Measurements from ENCODE around the gene LRP3.

Gene LRP3

DNA sequence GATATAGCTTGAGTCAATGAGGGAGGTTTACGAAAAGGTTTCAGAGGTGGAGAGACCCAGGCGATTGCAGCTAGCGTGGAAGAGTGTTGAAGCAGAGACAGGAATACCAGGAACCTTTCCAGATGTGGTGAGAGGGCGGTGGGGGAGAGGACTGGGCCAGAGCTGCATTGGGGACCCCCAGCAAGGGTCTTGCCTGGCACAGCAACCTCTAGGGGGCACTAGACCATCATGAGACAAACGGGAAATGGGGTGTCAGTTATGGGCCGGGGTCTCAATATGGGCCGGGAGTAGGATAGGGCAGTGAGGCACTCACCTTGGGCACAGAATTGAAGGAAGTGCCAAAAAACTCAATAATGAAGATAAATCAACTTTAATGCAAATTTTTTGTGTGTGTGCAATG, 2.1 kb upstream of the LRP3 start:
- TF ChIP-seq, protein P1, sequence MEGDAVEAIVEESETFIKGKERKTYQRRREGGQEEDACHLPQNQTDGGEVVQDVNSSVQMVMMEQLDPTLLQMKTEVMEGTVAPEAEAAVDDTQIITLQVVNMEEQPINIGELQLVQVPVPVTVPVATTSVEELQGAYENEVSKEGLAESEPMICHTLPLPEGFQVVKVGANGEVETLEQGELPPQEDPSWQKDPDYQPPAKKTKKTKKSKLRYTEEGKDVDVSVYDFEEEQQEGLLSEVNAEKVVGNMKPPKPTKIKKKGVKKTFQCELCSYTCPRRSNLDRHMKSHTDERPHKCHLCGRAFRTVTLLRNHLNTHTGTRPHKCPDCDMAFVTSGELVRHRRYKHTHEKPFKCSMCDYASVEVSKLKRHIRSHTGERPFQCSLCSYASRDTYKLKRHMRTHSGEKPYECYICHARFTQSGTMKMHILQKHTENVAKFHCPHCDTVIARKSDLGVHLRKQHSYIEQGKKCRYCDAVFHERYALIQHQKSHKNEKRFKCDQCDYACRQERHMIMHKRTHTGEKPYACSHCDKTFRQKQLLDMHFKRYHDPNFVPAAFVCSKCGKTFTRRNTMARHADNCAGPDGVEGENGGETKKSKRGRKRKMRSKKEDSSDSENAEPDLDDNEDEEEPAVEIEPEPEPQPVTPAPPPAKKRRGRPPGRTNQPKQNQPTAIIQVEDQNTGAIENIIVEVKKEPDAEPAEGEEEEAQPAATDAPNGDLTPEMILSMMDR (IDR thresholded peaks at IDR 0.05; ENCODE audit: insufficient read depth, low read depth, low read length, missing control alignments), result no peak
- H3K4me3 ChIP-seq (ENCODE audit: low read length), result no peak overlapping the region
- no peak for DNase-seq (ENCODE audit: low read depth)

DNA sequence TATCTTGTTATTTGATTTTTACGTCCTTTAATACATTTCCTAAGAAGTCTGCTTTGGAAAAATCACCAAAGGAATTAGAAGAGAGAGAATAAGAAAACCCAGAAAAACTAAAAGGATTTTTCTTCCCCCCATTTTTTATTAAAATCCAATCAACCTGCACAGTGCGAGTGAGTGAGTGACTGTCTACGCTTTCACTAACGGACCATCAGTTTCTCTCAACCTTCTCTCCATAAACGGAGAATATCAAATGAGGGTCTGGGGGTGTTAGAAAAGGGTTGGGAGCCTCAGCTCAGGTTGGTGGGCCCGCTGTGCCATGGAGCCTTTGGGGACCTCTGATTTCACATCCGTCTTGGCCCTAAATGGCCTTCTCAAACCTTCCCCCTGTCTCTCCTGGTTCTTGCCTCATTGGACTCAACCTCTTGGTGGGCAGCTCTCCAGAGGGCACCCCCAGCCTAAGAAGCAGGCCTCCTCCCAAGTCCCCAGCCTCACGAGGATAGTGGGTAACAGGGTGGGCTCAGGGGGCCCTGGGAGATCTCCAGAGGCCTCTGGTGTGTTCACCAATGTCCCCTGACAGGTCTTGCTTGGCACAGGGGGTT, 763 bp upstream of the LRP3 start:
- DNase-seq (ENCODE audit: low read depth), result no peak
- no peak overlapping the region for H3K4me3 ChIP-seq (ENCODE audit: low read length)
- TF ChIP-seq, protein P1 (IDR thresholded peaks at IDR 0.05; ENCODE audit: insufficient read depth, low read depth, low read length, missing control alignments), result no peak

DNA sequence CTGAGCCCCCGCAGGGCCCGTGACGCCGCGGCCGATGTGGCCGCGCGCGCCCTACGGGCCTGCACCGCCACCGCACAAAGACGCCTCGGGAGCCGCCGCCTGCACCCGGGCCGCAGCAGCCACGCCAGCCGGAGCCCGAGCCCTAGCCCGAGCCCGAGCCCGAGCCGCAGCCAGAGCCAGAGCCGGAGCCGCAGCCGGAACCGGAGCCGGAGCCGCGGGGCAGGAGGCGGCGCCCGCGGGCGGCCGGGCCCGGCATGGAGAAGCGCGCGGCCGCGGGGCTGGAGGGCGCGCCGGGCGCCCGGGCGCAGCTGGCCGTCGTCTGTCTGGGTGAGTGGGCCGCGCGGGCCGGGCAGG, 379 bp downstream of the LRP3 start:
- TF ChIP-seq, protein P1 (IDR thresholded peaks at IDR 0.05; ENCODE audit: insufficient read depth, low read depth, low read length, missing control alignments), result no peak
- DNase-seq (ENCODE audit: low read depth), result no peak
- peak overlapping the region; percentile 51 for H3K4me3 ChIP-seq (ENCODE audit: low read length)

DNA sequence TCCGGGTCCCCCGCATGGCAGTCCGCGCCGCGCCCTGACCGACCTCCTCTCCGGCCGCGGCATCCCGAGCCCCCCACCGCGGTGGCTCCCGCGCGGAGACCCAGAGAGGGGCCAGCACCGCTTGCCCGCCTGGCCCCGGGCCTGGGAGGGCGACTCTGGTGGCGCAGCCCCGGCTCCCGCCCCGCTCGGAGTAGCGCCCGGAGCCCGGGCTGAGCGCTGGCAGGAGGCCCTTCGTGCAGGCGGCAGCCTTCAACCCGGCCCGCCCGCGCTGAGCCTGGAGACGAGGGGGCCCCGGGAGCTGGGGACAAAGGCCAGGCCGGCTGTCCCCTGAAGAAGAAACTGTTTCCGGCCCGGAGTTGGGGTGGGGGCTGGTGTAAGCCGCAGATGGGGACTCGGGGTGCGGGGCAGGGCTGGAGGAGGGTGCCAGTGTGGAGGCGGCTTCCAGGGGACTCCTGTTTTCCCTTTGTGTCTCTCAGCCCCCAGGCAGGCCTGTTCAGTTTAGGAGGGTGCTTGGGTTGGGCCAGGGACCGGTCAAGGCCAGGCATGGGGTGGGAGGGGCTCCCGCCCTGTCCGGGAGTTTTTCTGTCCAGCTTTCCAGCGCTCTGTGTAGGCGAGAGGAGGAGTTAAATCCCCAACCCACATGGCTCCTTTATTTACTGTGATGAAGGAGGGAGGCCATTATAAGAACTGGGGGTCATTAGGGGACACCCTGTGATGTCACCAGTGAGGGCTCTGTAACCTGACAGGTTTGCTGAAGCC, 935 bp downstream of the LRP3 start:
- H3K4me3 ChIP-seq (ENCODE audit: low read length), result peak overlapping the region; percentile 51
- DNase-seq (ENCODE audit: low read depth), result no peak

DNA sequence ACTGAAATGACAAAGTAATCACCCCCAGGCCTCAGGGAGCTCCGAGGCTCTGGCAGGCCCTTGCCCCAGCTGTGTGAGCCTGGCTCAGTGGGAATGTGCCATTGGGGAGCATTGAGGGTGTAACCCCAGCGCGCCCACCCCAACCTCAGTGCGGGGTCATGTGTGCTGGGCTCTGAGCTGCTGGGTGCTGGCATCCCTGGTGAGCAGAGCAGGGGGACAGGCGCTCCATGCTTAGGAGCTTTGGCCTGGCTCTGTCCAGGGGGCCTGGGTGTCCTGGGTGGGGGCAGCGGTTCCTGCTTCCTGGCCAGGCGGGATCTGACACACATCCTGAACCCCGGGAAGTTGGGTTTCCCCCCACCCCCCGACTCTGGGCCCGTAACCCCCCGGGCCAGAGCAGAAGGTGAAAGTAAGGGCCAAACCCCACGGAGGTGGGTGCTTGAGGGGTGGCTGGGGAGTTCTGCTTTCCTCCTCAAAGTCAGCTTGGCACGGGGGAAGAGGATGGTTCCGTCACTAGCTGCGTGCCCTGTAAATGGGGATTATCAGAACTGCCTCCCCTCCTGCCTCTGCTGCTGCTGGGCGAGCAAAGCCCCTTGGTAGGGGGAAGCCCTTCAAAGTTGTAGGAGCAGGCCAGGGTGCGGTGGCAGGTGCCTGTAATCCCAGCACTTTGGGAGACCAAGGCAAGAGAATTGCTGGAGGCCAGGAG, 1.7 kb downstream of the LRP3 start:
- TF ChIP-seq, protein P1 (IDR thresholded peaks at IDR 0.05; ENCODE audit: insufficient read depth, low read depth, low read length, missing control alignments), result no peak
- peak overlapping the region; percentile 51 for H3K4me3 ChIP-seq (ENCODE audit: low read length)
- DNase-seq (ENCODE audit: low read depth), result no peak

More for the DNA sequence above, 935 bp downstream of the LRP3 start:
- TF ChIP-seq, protein P1 (IDR thresholded peaks at IDR 0.05; ENCODE audit: insufficient read depth, low read depth, low read length, missing control alignments), result no peak

DNA sequence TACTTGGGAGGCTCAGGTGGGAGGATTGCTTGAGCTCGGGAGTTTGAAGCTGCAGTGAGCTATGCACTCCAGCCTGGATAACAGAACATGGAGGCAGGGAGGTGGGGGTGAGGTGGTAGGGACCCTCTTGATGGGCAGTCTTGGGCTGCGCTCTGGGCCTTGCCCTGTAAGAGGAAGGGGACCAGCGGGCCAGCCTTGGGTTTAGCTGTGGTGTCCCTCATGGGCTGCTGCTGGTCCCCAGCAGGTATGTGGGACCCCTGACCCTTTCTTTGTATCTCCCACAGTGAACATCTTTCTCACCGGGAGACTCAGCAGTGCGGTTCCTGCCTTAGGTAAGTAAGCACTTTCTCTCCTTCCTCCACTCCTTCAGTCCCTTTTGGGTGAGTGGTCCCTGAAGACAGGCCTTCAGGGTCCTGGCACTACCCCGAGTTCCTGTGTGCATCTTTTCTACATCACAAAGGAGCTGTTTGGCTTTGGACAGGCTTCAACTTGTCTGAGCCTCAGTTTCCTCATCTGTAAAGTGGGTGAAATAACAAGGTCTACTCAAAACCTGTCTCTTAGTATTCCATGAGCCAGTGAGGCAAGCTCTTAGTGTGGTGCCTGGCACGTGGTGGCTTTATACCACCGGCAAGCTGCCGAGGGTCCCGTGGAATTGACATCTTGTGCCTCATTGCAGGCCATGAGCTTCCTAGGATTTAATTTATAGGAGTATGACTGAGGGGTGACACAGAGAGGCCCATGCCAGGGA, 2.5 kb downstream of the LRP3 start:
- no peak overlapping the region for H3K4me3 ChIP-seq (ENCODE audit: low read length)
- no peak for DNase-seq (ENCODE audit: low read depth)
- TF ChIP-seq, protein P1 (IDR thresholded peaks at IDR 0.05; ENCODE audit: insufficient read depth, low read depth, low read length, missing control alignments), result no peak
